DMS114 treated with DMSO at 0.1 percent for 48 hours (cell line): Measurements from ENCODE around the gene PPIG.
"Not testable (repeated sequence)": the region's sequence is repeated elsewhere in the genome, so short reads cannot be mapped to it uniquely, and the experiment has no call there.

Experiments
- DNase-seq: peaks from one replicate; lab custom pipeline; 2025; ENCODE audit not compliant: unreplicated experiment; lab: John Stamatoyannopoulos, UW

The PPIG gene

DNA sequence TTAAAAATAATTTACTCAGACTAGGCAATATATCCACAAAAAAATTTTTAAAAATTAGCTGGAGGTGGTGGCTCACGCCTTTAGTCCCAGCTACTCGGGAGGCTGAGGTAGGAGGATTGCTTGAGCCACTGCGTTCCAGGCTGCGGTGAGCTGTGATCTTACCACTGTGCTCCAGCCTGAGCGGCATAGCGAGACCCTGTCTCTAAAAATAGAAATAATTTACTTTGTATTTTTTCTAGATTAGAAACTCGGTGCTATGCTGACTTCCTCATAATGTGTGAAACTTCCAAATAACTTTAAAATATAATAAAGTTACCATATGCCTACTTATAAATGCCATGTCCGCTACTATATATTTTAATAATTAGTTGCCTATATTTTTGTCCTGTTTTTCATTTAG is 6.7 kb downstream of the PPIG start:
- DNase-seq: no peak

DNA sequence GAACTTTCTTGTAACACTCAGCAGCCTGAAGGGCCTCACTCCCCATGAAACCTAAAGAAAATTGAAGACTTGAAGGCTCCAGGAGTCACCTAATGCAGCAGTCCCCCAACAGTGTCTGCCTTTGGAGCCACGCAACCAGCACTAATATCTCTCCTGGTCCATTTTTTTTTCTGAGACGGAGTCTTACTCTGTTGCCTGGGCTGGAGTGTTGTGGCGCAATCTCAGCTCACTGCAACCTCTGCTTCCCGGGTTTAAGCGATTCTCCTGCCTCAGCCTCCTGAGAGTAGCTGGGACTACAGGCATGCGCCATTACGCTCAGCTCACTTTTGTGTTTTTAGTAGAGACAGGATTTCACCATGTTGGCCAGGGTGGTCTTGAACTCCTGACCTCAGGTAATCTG is 12.4 kb downstream of the PPIG start:
- not testable (repeated sequence) for DNase-seq

DNA sequence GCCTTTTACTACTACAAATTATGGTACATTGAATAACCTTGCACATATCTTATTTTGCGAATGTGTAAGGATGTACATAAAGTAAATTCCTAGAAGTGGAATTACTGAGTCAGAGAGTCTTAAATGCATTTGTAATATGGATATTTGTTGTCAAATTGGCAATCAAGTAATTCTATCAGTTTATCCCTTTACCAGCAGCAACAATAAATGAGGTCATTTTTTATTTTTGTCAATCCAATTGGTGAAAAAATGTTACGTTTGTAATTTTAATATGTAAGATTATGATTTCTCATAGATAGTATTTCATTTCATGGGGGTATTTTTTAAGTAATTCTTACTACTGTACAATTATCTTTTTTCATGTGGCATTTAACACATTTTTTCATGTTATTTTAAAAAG is 14.8 kb downstream of the PPIG start:
- DNase-seq: no peak

DNA sequence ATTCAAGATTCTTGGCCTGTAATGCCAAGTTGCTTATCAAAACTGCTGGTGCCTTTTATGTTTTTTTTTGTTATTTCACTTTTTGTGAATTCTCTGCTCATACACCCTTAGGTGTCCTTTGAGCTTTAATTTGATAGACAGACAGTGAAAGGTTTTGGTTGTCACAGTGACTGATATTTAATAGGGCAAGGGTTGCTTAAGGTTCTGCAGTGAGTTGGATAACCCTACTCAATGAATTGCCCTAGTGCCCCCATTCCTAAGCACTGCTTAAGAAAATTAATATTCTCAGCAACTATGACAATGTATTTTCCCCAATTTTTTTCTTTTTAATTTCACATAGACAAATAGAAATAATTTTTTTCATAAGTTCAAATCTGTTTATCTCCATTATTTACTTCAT is 15.4 kb downstream of the PPIG start:
- DNase-seq: no peak

DNA sequence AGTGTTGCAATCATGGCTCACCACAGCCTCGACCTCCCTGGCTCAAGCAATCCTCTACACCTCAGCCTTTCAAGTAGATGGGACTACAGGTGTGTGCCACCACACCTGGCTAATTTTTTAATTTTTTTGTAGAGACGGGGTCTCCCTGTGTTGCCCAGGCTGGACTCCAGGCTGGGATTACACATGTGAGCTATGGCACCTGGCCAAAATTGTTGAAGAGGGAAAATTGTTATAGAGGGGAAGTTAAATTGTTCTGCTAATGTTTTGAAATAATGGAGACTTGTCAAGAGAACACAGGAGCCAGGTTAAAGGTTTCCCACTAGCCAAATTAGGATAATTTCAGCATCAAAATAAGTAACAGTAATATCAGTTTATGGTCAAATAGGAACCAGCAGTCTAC is 25.1 kb downstream of the PPIG start:
- no peak for DNase-seq

DNA sequence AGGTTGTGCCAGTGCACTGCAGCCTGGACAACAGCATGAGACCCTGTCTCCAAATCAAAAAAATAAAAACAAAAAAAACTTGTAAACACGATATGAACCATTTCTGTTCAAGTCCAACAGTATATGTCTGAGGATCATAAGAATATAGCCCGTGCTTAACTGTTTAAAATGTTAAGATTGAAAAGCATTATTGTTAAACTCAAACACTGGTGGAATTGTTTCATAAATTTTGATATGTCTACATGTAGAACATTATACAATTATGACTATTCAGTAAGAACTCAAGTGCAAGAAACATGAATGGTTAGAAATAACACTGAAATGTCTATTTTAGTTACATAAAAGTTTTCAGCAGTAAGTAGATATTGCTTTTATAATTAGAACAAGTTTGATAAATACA is 29.7 kb downstream of the PPIG start:
- DNase-seq: no peak

DNA sequence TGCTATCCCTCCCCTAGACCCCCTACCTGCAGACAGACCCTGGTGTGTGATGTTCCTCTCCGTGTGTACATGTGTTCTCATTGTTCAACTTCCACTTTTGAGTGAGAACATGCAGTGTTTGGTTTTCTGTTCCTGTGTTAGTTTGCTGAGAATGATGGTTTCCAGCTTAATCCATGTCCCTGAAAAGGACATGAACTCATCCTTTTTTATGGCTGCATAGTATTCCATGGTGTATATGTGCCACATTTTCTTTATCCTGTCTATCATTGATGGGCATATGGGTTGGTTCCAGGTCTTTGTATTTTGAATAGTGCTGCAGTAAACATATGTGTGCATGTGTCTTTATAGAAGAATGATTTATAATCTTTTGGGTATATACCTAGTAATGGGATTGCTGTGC is 31.8 kb downstream of the PPIG start:
- not testable (repeated sequence) for DNase-seq

DNA sequence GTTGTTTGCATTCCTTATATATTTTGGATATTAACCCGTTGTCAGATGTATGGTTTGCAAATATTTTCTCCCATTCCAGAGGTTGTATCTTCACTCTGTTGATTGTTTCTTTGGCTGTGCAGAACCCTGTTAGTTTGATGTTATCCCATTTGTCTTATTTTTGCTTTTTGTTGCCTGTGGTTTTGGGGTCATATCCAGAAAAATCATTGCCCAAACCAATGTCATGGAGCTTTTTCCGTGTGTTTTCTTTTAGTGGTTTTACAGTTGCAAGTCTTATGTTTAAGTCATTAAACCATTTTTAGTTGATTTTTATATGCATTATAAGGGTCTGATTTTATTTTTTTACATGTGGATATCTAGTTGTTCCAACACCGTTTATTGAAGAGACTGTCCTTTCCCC is 35.8 kb downstream of the PPIG start:
- DNase-seq: no peak

DNA sequence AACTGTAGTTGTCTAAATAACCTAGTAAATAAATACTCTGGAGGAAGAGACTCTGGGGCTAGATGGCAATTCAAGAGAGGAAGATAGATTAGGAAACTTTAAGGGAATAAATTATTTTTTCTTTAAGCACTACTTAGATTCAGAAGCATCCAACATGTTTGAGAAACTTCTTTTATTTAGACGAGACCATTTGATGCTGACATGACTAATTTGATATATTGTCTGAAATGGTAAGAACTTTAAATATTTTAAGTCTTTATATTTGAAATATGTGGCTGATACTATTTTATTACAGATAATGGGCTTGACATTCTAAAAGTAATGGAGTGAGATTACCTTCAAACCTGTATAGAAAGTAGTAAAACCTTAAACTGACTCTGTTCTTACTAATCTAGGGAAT is 36.4 kb downstream of the PPIG start:
- no peak for DNase-seq

DNA sequence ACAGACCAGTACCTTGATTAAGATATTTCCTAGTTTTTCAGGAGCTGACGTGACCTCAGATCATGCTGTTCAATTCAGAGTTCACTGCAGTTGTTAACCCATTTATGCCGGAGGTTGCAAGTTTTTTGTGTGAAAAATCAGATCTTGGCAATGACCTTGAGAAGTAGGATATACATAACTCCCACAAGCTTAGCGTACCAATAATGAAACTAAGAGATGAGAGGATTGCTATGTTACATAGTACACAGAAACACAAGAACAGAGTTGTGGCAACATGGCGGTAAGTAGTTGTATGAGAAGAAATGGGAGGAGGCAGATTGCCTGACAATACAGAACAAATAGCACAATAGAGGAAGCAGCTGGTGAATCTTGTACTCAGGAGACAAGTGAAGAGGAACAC is 39.1 kb downstream of the PPIG start:
- DNase-seq: no peak

DNA sequence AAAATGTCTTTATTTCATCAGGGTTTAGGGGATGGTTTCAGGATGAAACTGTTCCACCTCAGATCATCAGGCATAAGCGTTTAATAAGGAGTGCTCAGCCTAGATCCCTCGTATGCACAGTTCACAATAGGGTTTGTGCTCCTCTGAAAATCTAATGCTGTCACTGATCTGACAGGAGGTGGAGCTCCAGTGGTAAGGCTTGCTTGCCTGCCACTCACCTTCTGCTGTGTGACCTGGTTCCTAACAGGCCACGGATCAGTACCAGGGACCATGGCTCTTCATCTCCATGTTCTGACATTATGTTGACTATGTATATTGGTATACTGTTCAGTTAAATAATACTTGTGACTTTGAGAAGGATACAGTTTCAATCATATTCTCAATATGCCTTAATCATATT is 41.6 kb downstream of the PPIG start:
- DNase-seq: no peak

DNA sequence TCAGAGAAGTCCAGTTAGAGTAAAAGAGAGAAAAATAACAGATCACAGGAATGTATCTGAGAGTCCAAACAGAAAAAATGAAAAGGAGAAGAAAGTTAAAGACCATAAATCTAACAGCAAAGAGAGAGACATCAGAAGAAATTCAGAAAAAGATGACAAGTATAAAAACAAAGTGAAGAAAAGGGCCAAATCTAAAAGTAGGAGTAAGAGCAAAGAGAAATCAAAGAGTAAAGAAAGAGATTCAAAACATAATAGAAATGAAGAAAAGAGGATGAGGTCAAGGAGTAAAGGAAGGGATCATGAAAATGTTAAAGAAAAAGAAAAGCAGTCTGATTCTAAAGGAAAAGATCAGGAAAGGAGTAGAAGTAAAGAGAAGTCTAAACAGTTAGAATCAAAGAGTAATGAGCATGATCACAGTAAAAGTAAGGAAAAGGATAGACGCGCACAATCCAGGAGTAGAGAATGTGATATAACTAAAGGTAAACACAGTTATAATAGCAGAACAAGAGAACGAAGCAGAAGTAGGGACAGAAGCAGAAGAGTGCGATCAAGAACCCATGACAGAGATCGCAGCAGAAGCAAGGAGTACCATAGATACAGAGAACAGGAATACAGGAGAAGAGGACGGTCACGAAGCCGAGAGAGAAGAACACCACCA is 52.4 kb downstream of the PPIG start:
- no peak for DNase-seq

DNA sequence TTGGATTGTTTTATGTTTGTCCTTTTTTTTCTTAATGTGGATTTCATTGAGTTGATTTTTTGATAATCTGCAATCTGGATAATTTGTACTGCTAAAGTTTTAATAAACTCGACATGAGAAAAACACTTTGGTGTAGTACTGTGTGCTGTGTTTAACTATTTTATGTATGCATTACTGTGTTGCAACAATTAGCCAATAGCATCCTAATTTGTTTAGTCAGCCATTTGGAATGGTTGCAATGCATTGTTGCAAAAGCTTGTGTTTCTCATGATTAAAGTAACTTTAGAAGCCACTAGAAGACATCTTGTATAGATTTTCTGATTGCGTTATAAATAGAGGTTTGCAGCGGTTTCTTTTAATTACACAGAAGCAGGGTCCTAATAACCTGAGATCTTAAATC is 53.5 kb downstream of the PPIG start:
- DNase-seq: no peak

DNA sequence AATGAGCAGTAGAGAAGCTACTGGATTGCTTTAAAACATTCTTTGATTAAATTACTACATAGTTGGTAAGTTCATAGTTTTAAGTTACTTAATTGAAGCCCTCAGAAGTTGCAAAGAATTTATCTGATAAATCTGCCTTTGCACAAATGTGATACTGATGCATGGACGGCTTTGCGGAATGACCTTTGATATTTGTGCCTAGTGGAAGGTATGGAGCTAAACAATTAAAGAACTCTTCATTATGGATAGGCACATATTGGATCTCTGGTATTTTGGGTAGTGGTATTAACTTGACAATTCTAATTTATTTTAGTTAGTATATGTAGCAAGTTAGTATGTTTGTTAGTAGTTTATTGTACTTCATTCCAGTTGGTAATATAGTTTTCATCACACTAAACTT is 56.0 kb downstream of the PPIG start:
- DNase-seq: no peak

DNA sequence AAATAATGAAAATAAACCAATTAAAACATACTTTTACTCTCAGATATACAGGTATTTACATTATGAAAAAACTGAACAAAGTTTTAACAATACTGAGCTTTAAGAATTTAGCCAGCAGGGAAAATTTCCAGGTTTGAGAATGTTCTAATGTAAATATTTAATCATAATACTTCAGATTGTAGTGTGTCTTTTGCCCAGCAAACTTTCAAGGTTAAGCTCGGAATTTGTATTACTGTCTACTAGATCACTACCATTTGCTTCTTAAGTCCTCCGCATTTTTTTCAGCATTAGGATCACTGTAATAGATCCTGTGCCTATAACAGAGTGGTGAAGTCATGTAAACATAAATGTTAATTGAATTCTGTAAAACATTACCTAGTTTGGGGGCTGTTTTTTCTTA is 57.3 kb downstream of the PPIG start:
- no peak for DNase-seq

DNA sequence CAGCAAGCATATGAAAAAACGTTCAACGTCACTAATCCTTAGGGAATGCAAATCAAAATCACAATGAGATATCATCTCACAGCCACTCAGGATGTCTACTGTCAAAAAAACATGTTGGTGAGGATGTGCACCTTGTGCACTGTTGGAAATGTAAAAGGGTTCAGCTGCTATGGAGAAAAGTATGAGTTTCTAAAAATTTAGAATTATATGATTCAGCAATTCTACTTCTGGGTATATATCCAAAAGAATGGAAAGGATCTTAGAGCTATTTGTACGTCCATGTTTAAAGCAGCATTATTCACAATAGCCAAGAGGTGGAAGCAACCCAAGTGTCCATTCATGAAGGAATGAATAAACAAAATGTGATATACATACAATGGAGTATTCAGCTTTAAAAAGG is 60.0 kb downstream of the PPIG start:
- no peak for DNase-seq

DNA sequence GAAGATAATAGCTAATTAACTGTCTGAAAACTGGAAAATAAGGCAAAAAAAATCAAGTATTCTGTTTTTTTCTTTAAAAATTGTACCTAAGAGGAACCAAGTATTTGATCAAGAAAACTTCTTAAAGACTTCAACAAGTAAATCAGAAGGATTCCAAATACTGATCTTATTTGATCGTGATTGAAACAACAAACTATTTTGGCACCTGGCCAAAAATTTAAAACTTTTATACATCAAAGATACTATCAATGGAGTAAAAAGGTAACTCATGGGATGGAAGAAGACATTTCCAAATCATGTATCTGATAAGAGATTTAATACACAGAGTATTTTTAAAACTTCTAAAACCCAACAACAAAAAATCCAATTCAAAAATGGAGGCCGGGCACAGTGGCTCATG is 63.3 kb downstream of the PPIG start:
- no peak for DNase-seq

DNA sequence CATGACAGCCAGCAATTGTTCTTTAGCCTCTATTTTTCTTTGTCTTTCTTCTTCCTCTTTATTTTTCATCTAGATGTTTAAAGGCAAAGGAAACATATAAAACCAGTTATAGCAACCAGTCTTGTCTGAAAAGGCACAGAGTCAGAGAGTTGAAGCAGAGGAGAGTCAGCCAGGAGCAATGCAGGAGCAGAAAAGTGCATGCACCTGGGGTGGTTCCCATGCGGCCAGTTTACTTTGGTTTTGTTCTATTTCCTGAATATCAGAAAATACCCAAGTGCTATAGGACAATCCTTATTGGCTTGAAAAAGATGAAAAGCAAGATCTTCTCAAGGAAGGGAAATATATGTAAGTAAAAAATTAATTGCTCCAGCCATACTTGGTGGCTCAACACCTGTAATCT is 65.1 kb downstream of the PPIG start:
- no peak for DNase-seq

DNA sequence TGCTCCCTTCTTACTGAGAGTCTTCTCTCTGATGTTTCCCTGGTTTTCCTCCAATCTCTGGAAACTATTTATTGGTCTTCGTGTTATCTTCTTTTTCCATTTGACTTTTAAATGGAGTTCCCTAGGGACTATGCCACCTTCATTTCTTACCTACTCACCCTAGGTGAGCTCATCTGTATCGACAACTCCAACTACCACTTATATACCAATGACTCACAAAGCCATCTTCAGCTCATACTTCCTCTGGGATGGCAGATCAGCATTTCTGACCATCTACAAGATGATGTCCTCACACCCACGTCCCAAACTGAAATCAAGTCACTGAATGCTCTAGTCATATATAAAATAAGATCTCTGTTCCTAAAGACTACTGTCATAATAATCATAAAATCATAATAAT is 69.5 kb downstream of the PPIG start:
- DNase-seq: no peak

DNA sequence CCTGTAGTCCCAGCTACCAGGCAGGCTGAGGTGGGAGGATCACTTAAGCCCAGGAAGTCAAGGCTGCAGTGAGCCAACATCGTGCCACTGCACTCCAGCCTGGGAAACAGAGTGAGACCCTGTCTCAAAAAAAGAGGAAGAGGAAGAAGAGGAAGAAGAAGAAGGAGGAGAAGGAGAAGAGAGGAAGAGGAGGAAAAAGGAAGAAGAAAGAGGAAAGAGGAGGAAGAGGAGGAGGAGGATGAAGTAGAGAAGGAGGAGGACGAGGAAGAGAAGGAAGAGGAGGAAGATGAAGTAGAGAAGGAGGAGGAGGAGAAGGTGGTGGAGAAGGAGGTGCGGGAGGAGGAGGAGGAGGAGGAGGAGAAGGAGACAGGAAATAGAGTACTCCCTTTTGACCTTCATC is 72.0 kb downstream of the PPIG start:
- DNase-seq: no peak

DNA sequence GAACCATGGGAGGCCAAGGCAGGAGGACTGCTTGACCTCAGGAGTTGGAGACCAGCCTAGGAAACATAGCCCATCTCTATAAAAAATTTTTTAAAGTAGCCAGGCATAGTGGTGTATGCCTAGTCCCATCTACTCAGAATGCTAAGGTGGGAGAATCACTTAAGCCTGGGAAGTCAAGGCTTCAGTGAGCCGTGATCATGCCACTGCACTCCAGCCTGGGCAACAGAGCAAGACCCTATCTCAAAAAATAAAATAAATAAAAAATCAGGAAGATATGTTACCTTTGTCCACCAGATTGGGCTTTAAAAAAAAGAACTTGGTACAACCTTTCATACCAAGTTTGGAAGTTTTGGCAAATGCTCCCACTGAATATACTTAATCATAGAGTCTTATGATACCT is 74.7 kb downstream of the PPIG start:
- no peak for DNase-seq

DNA sequence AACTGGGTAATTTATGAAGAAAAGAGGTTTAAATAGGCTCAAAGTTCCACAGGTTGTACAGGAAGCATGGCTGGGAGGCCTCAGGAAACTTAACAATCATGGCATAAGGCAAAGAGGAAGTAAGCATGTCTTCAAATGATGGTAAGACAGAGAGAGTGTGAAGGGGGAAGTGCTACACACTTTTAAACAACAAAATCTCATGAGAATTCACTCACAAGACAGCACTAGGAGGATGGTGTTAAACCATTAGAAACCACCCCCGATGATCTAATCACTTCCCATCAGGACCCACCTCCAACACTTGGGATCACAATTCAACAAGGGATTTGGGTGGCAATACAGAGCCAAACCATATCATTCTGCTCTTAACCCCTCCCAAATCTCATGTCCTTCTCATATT is 75.2 kb downstream of the PPIG start:
- DNase-seq: no peak

DNA sequence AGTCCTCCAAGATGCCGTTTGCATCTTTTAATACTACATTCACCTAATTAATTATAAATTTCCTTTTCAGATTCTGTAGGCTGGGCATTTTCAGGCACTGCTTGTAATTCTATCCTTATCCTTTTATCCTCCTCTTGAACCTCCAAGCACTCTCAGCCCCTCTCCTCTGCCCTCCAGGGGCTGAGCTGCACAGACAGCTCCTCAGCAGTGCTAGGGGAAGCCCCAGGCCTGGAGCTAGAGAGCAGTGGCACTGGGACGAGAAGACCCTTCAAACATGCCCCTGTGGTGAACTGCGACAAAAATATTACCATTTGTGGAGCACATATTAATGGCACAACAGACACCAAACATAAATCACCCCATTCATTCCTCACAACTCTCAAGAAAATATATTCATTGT is 77.1 kb downstream of the PPIG start:
- no peak for DNase-seq

DNA sequence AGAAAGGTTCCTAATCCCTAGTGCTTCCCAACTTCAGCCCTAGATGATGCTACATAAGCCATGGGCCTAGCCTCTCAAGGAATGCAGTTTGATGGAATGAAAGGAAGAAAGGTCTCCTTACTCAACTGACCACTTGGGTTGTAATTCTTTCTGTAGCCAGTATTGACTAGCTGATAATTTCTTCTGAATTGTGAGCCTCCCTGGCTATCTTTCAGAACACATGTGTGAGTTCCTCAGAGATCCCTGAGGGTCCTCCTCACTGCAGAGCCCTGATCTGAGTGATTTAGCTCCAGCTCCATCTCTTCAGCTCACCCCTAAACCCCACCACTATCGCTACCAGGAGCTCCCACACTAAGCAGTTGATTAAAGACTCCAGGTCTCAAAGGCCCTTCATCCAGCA is 78.6 kb downstream of the PPIG start:
- no peak for DNase-seq
